Type B pancreatic cell (in vitro differentiated cells): ENCODE measurements around the gene PRR23B. TPM values are rescaled to one million over a fixed set of nuclear protein-coding genes. Genes with fewer than 3 reads are reported as not detected.

ENCODE experiments used
- DNase-seq: peaks from one replicate; pipeline ENCODE4 v3.0.0; 2021; ENCODE audit warnings: mixed read lengths; ENCODE audit not compliant: unreplicated experiment; ENCODE audit errors: extremely low spot score
- H3K27ac Mint-ChIP-seq: 2 replicates; pipeline ENCODE4 v1.8.0; 2021; ENCODE audit warnings: mild to moderate bottlenecking, mixed read lengths
- H3K27me3 Mint-ChIP-seq: 2 replicates; pipeline ENCODE4 v1.8.0; 2021; ENCODE audit warnings: mixed read lengths
- H3K36me3 Mint-ChIP-seq: 2 replicates; pipeline ENCODE4 v1.8.0; 2021; ENCODE audit warnings: mixed read lengths
- H3K4me1 Mint-ChIP-seq: one replicate; pipeline ENCODE4 v1.8.0; 2021; ENCODE audit warnings: mixed read lengths; ENCODE audit not compliant: unreplicated experiment
- H3K4me3 Mint-ChIP-seq: 2 replicates; pipeline ENCODE4 v1.8.0; 2021; ENCODE audit warnings: mild to moderate bottlenecking, mixed read lengths
- H3K9me3 Mint-ChIP-seq: 2 replicates; pipeline ENCODE4 v1.8.0; 2021; ENCODE audit warnings: mixed read lengths
- total RNA-seq: library from RNA; stranded (reverse); gene quantifications from 2 replicates; pipeline ENCODE4 v1.2.1, GENCODE V29; 2021; ENCODE audit warnings: low replicate concordance
- TF ChIP-seq, protein P1 (sequence below): fragments of 200-600 bp; sonication (generic); conservative IDR thresholded peaks from 2 replicates; pipeline ENCODE4 v1.5.0; 2021; ENCODE audit warnings: antibody characterized with exemption, mild to moderate bottlenecking

PRR23B gene
- total RNA-seq, 1 donor from 2014 or later = not detected

DNA sequence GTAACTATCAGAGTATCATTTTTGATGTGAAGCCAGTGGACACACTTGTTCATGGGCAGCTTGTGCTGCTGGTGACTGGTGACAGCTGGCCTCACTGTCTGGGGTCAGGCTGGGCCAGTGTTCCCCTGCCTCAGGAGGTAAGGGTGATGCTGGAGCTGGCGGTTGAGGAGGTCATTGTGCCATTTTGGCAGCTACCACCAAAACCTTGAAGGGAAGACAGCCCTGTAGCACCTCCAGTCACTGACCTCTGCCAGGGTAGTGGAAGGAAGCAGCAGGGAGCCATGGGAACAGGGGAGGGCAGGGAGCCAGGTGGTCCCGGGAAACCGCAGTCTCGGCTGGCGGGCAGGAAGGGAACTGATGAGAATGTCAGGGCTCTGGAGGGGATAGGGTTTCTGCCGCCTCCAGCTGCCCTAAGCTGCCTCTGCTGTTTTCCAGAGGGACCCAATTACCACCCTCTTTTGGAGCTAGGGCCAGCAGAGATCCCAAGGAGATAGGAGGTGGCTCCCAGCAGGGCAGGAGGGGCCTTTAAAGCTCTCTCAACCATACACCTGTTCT is 48.9 kb downstream of the PRR23B start:
- Mint-ChIP-seq H3K9me3 (no peaks in the 10 kb centered on the region), H3K27me3 (peaks cover 31% of the 10 kb centered on the region), H3K36me3 (no peaks in the 10 kb centered on the region), H3K4me1 (no peaks in the 10 kb centered on the region), H3K27ac (no peak overlapping the region), H3K4me3 (no peak overlapping the region)
- DNase-seq = no peak
- TF ChIP-seq, protein P1, sequence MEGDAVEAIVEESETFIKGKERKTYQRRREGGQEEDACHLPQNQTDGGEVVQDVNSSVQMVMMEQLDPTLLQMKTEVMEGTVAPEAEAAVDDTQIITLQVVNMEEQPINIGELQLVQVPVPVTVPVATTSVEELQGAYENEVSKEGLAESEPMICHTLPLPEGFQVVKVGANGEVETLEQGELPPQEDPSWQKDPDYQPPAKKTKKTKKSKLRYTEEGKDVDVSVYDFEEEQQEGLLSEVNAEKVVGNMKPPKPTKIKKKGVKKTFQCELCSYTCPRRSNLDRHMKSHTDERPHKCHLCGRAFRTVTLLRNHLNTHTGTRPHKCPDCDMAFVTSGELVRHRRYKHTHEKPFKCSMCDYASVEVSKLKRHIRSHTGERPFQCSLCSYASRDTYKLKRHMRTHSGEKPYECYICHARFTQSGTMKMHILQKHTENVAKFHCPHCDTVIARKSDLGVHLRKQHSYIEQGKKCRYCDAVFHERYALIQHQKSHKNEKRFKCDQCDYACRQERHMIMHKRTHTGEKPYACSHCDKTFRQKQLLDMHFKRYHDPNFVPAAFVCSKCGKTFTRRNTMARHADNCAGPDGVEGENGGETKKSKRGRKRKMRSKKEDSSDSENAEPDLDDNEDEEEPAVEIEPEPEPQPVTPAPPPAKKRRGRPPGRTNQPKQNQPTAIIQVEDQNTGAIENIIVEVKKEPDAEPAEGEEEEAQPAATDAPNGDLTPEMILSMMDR = no peak

Other genes starting within 250 kb of the PRR23B start
- 14.8 and 16.7 TPM in 2 replicates for gene PIK3CB, start 186.0 kb downstream of the PRR23B start, total RNA-seq
- 0.75 and 0.81 TPM in 2 replicates for gene FOXL2, start 73.8 kb downstream of the PRR23B start, total RNA-seq
- gene FOXL2NB, start 73.7 kb downstream of the PRR23B start, total RNA-seq = 0.29 and 0.34 TPM in 2 replicates
- not detected in 2 replicates for gene PRR23A, start 14.7 kb downstream of the PRR23B start, total RNA-seq
- gene PRR23C, start 24.0 kb upstream of the PRR23B start, total RNA-seq = not detected in 2 replicates